Uterus (tissue), 2 donors: Measurements from ENCODE around the gene LGMN.
"Not testable (repeated sequence)": the region's sequence is repeated elsewhere in the genome, so short reads cannot be mapped to it uniquely, and the experiment has no call there.

Experiments used
- POLR2A ChIP-seq, 2 donors: fragments of 450-650 bp; IDR thresholded peaks; one replicate each; pipeline ENCODE4 v1.6.1; 2016; ENCODE audit warnings: antibody characterized with exemption in 2 of 2, mild to moderate bottlenecking in 1 of 2, moderate library complexity in 1 of 2
- TF ChIP-seq, protein P1 (sequence below), 4 experiments: fragments of 200-600 bp in 2 of 4; fragments of 450-650 bp in 2 of 4; sonication (generic) in 2 of 4; IDR thresholded peaks; one replicate each; pipeline ENCODE4 v1.5.1; 2016 to 2019; ENCODE audit warnings: antibody characterized with exemption in 4 of 4, mild to moderate bottlenecking in 2 of 4, moderate library complexity in 1 of 4

DNA sequence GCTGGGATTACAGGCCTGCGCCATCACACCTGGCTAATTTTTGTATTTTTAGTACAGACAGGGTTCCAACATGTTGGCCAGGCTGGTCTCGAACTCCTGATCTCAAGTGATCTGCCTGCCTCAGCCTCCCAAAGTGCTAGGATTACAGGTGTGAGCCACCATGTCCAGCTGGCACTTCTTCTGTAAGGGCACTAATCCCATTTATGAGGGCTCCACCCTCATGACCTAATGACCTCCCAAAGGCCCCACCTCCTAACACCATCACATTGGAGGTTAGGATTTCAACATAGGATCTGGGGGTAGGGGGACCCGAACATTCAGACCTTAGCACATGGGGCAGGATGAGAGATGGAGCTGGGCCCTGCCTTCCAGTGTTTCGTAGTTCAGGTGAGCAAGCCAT is 68.1 kb downstream of the LGMN start:
- TF ChIP-seq, protein P1, sequence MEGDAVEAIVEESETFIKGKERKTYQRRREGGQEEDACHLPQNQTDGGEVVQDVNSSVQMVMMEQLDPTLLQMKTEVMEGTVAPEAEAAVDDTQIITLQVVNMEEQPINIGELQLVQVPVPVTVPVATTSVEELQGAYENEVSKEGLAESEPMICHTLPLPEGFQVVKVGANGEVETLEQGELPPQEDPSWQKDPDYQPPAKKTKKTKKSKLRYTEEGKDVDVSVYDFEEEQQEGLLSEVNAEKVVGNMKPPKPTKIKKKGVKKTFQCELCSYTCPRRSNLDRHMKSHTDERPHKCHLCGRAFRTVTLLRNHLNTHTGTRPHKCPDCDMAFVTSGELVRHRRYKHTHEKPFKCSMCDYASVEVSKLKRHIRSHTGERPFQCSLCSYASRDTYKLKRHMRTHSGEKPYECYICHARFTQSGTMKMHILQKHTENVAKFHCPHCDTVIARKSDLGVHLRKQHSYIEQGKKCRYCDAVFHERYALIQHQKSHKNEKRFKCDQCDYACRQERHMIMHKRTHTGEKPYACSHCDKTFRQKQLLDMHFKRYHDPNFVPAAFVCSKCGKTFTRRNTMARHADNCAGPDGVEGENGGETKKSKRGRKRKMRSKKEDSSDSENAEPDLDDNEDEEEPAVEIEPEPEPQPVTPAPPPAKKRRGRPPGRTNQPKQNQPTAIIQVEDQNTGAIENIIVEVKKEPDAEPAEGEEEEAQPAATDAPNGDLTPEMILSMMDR (IDR thresholded peaks at IDR 0.05): not testable (repeated sequence)
- TF ChIP-seq POLR2A (IDR thresholded peaks at IDR 0.05): not testable (repeated sequence)
